Endometrial microvascular endothelial cells (primary cell): ENCODE measurements around the gene MYCN. TPM values are rescaled to one million over a fixed set of nuclear protein-coding genes. Genes with fewer than 3 reads are reported as not detected.
"Not testable (repeated sequence)": the region's sequence is repeated elsewhere in the genome, so short reads cannot be mapped to it uniquely, and the experiment has no call there.

ENCODE experiments used
- in situ Hi-C: cut with HindIII; loops from 2 replicates; pipeline ENCODE4 v1.10.0; 2017; ENCODE audit warnings: low sequenced_read_pairs, low pct_unique_long_range_greater_than_20kb; ENCODE audit errors: inconsistent ontology term
- total RNA-seq: library from RNA; depleted of rRNA; stranded (reverse); fragments of >200 nt; gene quantifications from one replicate; pipeline ENCODE4 v1.2.3, GENCODE V29; 2015; ENCODE audit errors: inconsistent ontology term

MYCN gene
- total RNA-seq, 1 donor from 2014 or later = not detected

- in situ Hi-C loops = no loop called here
These were observed 33.6 kb upstream of the MYCN start for GRCh38 chr2:15906778-15907177.

GRCh38 chr2:15907461-15908324, 32.7 kb upstream of the MYCN start:
- in situ Hi-C loops = no loop called here

GRCh38 chr2:15908371-15908770, 32.0 kb upstream of the MYCN start:
- in situ Hi-C loops = no loop called here

- in situ Hi-C loops = no loop called here
These were observed 31.2 kb upstream of the MYCN start for GRCh38 chr2:15909157-15909556.

- in situ Hi-C loops = no loop called here
These were observed 30.6 kb upstream of the MYCN start for GRCh38 chr2:15909736-15910135.

GRCh38 chr2:15911270-15911669, 29.1 kb upstream of the MYCN start:
- in situ Hi-C loops = not testable (repeated sequence)

- in situ Hi-C loops = no loop called here
These were observed 28.7 kb upstream of the MYCN start for GRCh38 chr2:15911686-15912085.

GRCh38 chr2:15912203-15912602, 28.1 kb upstream of the MYCN start:
- in situ Hi-C loops = no loop called here

- in situ Hi-C loops = no loop called here
These were observed 27.2 kb upstream of the MYCN start for GRCh38 chr2:15913146-15913545.

GRCh38 chr2:15914596-15915385, 25.6 kb upstream of the MYCN start:
- in situ Hi-C loops = no loop called here

- in situ Hi-C loops = not testable (repeated sequence)
These were observed 24.8 kb upstream of the MYCN start for GRCh38 chr2:15915546-15915945.

GRCh38 chr2:15916336-15916735, 24.0 kb upstream of the MYCN start:
- in situ Hi-C loops = no loop called here

- in situ Hi-C loops = no loop called here
These were observed 21.5 kb upstream of the MYCN start for GRCh38 chr2:15918761-15919356.

GRCh38 chr2:15919716-15920434, 20.5 kb upstream of the MYCN start:
- in situ Hi-C loops = no loop called here

GRCh38 chr2:15920696-15921095, 19.7 kb upstream of the MYCN start:
- in situ Hi-C loops = no loop called here

GRCh38 chr2:15923597-15923996, 16.8 kb upstream of the MYCN start:
- in situ Hi-C loops = no loop called here

- in situ Hi-C loops = no loop called here
These were observed 14.5 kb upstream of the MYCN start for GRCh38 chr2:15925819-15926218.

- in situ Hi-C loops = no loop called here
These were observed 14.1 kb upstream of the MYCN start for GRCh38 chr2:15926252-15926651.

GRCh38 chr2:15927551-15928218, 12.7 kb upstream of the MYCN start:
- in situ Hi-C loops = no loop called here
